SU-DHL-6 (cell line): ENCODE results near the gene NBDY.

Experiments
- H2AFZ ChIP-seq: fragments of 200-600 bp; sonication (generic); 2 replicates; pipeline ENCODE4 v1.6.1; 2014; ENCODE audit warnings: low read depth, mild to moderate bottlenecking, moderate library complexity, mixed read lengths, antibody characterized with exemption, low read length; ENCODE audit not compliant: severe bottlenecking
- H3F3A ChIP-seq: fragments of 200-600 bp; shearing (Covaris generic); 2 replicates; pipeline ENCODE4 v1.6.0; 2016; ENCODE audit warnings: antibody characterized with exemption, mild to moderate bottlenecking; ENCODE audit not compliant: insufficient read depth
- H3K27ac ChIP-seq: fragments of 200-600 bp; sonication (generic); 2 replicates; pipeline ENCODE4 v1.5.1; 2016; ENCODE audit warnings: low read depth, mild to moderate bottlenecking, low read length, moderate library complexity, mixed read lengths
- H3K27me3 ChIP-seq: fragments of 200-600 bp; sonication (generic), shearing (Covaris generic); 2 replicates; pipeline ENCODE4 v1.6.0; 2014; ENCODE audit warnings: mild to moderate bottlenecking, low read length
- H3K36me3 ChIP-seq: fragments of 200-600 bp; sonication (generic); 2 replicates; pipeline ENCODE4 v1.6.1; 2014; ENCODE audit warnings: mild to moderate bottlenecking, low read length, mixed read lengths
- H3K4me2 ChIP-seq: fragments of 300-600, 200-600 bp; shearing (Covaris generic), sonication (generic); 2 replicates; pipeline ENCODE4 v1.6.0; 2014; ENCODE audit warnings: low read length, low read depth, mild to moderate bottlenecking; ENCODE audit not compliant: poor library complexity, severe bottlenecking
- H3K4me3 ChIP-seq: fragments of 200-600 bp; sonication (generic); 2 replicates; pipeline ENCODE4 v1.5.1; 2014; ENCODE audit warnings: antibody characterized with exemption, low read length, mild to moderate bottlenecking, mixed read lengths; ENCODE audit not compliant: insufficient read depth, poor library complexity, severe bottlenecking
- H3K79me2 ChIP-seq: fragments of 200-600 bp; sonication (generic); 2 replicates; pipeline ENCODE4 v1.6.1; 2014; ENCODE audit warnings: mild to moderate bottlenecking, low read length, moderate library complexity; ENCODE audit not compliant: insufficient read depth
- H3K9ac ChIP-seq: fragments of 200-600 bp; sonication (generic); 2 replicates; pipeline ENCODE4 v1.7.0; 2014; ENCODE audit warnings: mild to moderate bottlenecking, low read length
- H3K9me2 ChIP-seq: fragments of 200-600 bp; sonication (generic); replicated peaks from 2 replicates; pipeline ENCODE4 v1.6.1; 2014; ENCODE audit warnings: low read length; ENCODE audit not compliant: insufficient read depth
- H3K9me3 ChIP-seq: fragments of 200-600 bp; sonication (generic); 2 replicates; pipeline ENCODE4 v1.6.1; 2014; ENCODE audit warnings: low read length, mixed read lengths; ENCODE audit not compliant: insufficient read depth
- H4K20me1 ChIP-seq: fragments of 200-600 bp; sonication (generic); 2 replicates; pipeline ENCODE4 v1.6.1; 2014; ENCODE audit warnings: low read depth, mild to moderate bottlenecking, antibody characterized with exemption, low read length, moderate library complexity, mixed read lengths
- EZH2phosphoT487 ChIP-seq: fragments of 200-600 bp; sonication (generic), shearing (Covaris generic); conservative IDR thresholded peaks from 2 replicates; pipeline ENCODE4 v1.6.1; 2018; ENCODE audit warnings: mild to moderate bottlenecking, antibody characterized with exemption, low read length, moderate library complexity, mixed read lengths
- TF ChIP-seq, protein P1 (sequence below): fragments of 200-600 bp; sonication (generic); IDR thresholded peaks from one replicate; pipeline ENCODE4 v1.5.1; 2017; ENCODE audit warnings: antibody characterized with exemption, mild to moderate bottlenecking, low read length, moderate library complexity; ENCODE audit not compliant: insufficient read depth, poor library complexity, severe bottlenecking

Gene NBDY

GRCh38 chrX:56762220-56762619, 33.2 kb downstream of the NBDY start:
- Histone ChIP-seq H3K36me3 (no peaks in the 10 kb centered on the region), H3K9me3 (no peaks in the 10 kb centered on the region), H3K4me2 (peak overlapping the region; percentile 37), H3K27ac (peak overlapping the region; percentile 23; the same call in 1 of the 2 replicates), H4K20me1 (no peaks in the 10 kb centered on the region), H3K4me3 (no peak overlapping the region), H3K9me2 (no peaks in the 10 kb centered on the region), H3K9ac (no peak overlapping the region), H3K27me3 (no peaks in the 10 kb centered on the region), H3F3A (no peaks in the 10 kb centered on the region), H3K79me2 (no peaks in the 10 kb centered on the region), H2AFZ (no peak overlapping the region)
- TF ChIP-seq EZH2phosphoT487 = no peak
- TF ChIP-seq, protein P1, sequence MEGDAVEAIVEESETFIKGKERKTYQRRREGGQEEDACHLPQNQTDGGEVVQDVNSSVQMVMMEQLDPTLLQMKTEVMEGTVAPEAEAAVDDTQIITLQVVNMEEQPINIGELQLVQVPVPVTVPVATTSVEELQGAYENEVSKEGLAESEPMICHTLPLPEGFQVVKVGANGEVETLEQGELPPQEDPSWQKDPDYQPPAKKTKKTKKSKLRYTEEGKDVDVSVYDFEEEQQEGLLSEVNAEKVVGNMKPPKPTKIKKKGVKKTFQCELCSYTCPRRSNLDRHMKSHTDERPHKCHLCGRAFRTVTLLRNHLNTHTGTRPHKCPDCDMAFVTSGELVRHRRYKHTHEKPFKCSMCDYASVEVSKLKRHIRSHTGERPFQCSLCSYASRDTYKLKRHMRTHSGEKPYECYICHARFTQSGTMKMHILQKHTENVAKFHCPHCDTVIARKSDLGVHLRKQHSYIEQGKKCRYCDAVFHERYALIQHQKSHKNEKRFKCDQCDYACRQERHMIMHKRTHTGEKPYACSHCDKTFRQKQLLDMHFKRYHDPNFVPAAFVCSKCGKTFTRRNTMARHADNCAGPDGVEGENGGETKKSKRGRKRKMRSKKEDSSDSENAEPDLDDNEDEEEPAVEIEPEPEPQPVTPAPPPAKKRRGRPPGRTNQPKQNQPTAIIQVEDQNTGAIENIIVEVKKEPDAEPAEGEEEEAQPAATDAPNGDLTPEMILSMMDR = no peak

GRCh38 chrX:56762707-56763555, 33.9 kb downstream of the NBDY start:
- Histone ChIP-seq H3K4me3 (no peak overlapping the region), H3F3A (no peaks in the 10 kb centered on the region), H3K4me2 (no peak overlapping the region)

GRCh38 chrX:56763556-56764152, 34.6 kb downstream of the NBDY start:
- Histone ChIP-seq H3K36me3 (no peaks in the 10 kb centered on the region), H3K27ac (peak overlapping the region; percentile 42), H3F3A (no peaks in the 10 kb centered on the region), H3K27me3 (no peaks in the 10 kb centered on the region), H3K9me2 (no peaks in the 10 kb centered on the region), H3K79me2 (no peaks in the 10 kb centered on the region), H3K9me3 (no peaks in the 10 kb centered on the region), H4K20me1 (no peaks in the 10 kb centered on the region), H3K9ac (peak overlapping the region; percentile 30; the same call in 1 of the 2 replicates), H2AFZ (peak overlapping the region; percentile 76), H3K4me2 (peak overlapping the region; percentile 58), H3K4me3 (no peak overlapping the region)
- TF ChIP-seq, protein P1 = no peak
- no peak for TF ChIP-seq EZH2phosphoT487

More at GRCh38 chrX:56762707-56763555, 33.9 kb downstream of the NBDY start:
- TF ChIP-seq, protein P1 = no peak
- no peak for TF ChIP-seq EZH2phosphoT487
- Histone ChIP-seq H4K20me1 (no peaks in the 10 kb centered on the region), H2AFZ (no peak overlapping the region), H3K36me3 (no peaks in the 10 kb centered on the region), H3K9me2 (no peaks in the 10 kb centered on the region), H3K27me3 (no peaks in the 10 kb centered on the region), H3K9ac (no peak overlapping the region), H3K27ac (peak overlapping the region; percentile 23; the same call in 1 of the 2 replicates), H3K79me2 (no peaks in the 10 kb centered on the region), H3K9me3 (no peaks in the 10 kb centered on the region)
